ENCODE data around the gene PLCH1. TPM values are rescaled to one million over a fixed set of nuclear protein-coding genes. Genes with fewer than 3 reads are reported as not detected.

PLCH1 gene
- total RNA-seq, 1 donor from 2014 or later, result 14.0 TPM

DNA sequence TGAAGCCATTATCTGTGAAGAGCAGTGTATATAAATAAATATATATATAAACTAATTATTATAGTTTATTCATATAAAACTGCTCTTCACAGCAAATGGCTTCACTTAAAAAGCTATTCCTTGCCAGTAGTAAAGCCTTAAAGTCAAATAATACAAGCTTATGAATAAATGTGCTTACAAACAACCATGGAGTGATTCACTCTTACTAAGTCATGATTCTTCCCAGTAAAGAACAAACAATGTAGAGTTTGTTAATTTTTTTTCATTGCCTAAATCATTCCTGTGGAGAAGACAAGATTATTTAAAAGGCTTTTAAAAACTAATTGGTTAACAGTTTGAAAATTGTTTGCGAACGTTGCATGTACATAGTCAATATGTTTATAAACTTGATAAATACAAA, 140.7 kb downstream of the PLCH1 start:
- Histone ChIP-seq H3K4me1 (no peaks in the 10 kb centered on the region), H3K9me3 (no peaks in the 10 kb centered on the region), H3K36me3 (no peaks in the 10 kb centered on the region), H3K27me3 (ENCODE audit: low read depth) (no peaks in the 10 kb centered on the region), H3K27ac (no peak overlapping the region), H3K4me3 (no peak overlapping the region)
- intact Hi-C loops (cut with DNase I), result no loop called here
- ATAC-seq, result no peak
- TF ChIP-seq, protein P1, sequence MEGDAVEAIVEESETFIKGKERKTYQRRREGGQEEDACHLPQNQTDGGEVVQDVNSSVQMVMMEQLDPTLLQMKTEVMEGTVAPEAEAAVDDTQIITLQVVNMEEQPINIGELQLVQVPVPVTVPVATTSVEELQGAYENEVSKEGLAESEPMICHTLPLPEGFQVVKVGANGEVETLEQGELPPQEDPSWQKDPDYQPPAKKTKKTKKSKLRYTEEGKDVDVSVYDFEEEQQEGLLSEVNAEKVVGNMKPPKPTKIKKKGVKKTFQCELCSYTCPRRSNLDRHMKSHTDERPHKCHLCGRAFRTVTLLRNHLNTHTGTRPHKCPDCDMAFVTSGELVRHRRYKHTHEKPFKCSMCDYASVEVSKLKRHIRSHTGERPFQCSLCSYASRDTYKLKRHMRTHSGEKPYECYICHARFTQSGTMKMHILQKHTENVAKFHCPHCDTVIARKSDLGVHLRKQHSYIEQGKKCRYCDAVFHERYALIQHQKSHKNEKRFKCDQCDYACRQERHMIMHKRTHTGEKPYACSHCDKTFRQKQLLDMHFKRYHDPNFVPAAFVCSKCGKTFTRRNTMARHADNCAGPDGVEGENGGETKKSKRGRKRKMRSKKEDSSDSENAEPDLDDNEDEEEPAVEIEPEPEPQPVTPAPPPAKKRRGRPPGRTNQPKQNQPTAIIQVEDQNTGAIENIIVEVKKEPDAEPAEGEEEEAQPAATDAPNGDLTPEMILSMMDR (IDR thresholded peaks at IDR 0.05), result no peak
- no peak for DNase-seq

DNA sequence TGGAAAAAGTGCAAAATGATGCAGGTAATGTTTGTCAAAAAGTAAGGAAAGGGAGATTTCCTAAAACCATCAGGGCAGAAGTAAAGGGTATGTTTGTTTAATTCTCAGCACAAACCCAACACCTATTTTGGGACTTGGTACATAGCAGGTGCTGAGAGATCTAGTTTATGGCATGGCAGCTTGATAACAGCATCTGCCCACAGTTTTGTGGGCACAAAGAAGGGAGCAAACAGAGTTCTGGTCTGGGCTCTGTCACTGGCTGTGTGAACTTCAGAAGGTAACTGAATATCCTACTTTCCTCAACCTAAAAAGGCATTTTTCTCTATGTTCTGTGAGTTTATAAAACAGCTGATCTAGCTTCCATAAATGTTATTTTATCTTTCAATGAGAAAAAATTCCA, 141.6 kb downstream of the PLCH1 start:
- DNase-seq (no peak), ATAC-seq (no peak)
- Histone ChIP-seq H3K36me3 (no peaks in the 10 kb centered on the region), H3K4me1 (no peaks in the 10 kb centered on the region), H3K27ac (no peak overlapping the region), H3K9me3 (no peaks in the 10 kb centered on the region), H3K27me3 (ENCODE audit: low read depth) (no peaks in the 10 kb centered on the region), H3K4me3 (no peak overlapping the region)
- intact Hi-C loops (cut with DNase I), result no loop called here
- TF ChIP-seq, protein P1 (IDR thresholded peaks at IDR 0.05), result no peak

GRCh38 chr3:155602307-155602706, 142.6 kb downstream of the PLCH1 start:
- H3K27me3 ChIP-seq (ENCODE audit: low read depth), result no peaks in the 10 kb centered on the region

DNA sequence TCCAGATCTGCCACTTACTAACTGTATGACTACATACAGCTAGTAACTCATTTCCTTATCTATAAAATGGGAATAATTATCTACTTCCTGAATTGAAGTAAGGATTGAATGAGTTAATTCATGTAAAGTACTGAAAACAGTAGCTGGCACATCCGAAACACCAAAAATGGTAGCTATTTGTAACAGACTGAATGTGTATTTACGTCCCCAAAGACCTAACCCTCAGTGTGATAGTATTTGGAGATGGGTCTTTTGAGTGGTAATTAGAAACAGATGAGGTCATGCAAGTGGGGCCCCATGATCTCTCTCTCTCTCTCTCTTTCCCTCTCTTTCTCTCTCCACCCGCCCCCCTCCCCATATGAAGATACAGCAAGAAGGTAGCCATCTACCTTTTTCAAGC, 146.2 kb downstream of the PLCH1 start:
- TF ChIP-seq, protein P1 (IDR thresholded peaks at IDR 0.05), result no peak
- DNase-seq (no peak), ATAC-seq (no peak)
- Histone ChIP-seq H3K27me3 (ENCODE audit: low read depth) (no peaks in the 10 kb centered on the region), H3K36me3 (no peaks in the 10 kb centered on the region), H3K4me3 (no peak overlapping the region), H3K4me1 (no peaks in the 10 kb centered on the region), H3K27ac (no peak overlapping the region), H3K9me3 (no peaks in the 10 kb centered on the region)
- intact Hi-C loops (cut with DNase I), result no loop called here

More at GRCh38 chr3:155602307-155602706, 142.6 kb downstream of the PLCH1 start:
- DNase-seq (no peak), ATAC-seq (no peak)
- H3K27ac ChIP-seq, result no peak overlapping the region
- no peak overlapping the region for H3K4me3 ChIP-seq
- intact Hi-C loops (cut with DNase I), result no loop called here
- H3K9me3 ChIP-seq, result no peaks in the 10 kb centered on the region
- H3K4me1 ChIP-seq, result no peaks in the 10 kb centered on the region
- TF ChIP-seq, protein P1 (IDR thresholded peaks at IDR 0.05), result no peak
- no peaks in the 10 kb centered on the region for H3K36me3 ChIP-seq

GRCh38 chr3:155596615-155597014, 148.3 kb downstream of the PLCH1 start:
- H3K27ac ChIP-seq, result no peak overlapping the region
- H3K27me3 ChIP-seq (ENCODE audit: low read depth), result no peaks in the 10 kb centered on the region
- H3K4me1 ChIP-seq, result no peaks in the 10 kb centered on the region
- DNase-seq, result no peak
- no peaks in the 10 kb centered on the region for H3K36me3 ChIP-seq
- H3K9me3 ChIP-seq, result no peaks in the 10 kb centered on the region
- H3K4me3 ChIP-seq, result no peak overlapping the region
- TF ChIP-seq, protein P1 (IDR thresholded peaks at IDR 0.05), result no peak
- ATAC-seq, result no peak
- intact Hi-C loops (cut with DNase I), result no loop called here

- Histone ChIP-seq H3K9me3 (no peaks in the 10 kb centered on the region), H3K36me3 (no peaks in the 10 kb centered on the region), H3K4me1 (no peaks in the 10 kb centered on the region), H3K4me3 (no peak overlapping the region), H3K27me3 (ENCODE audit: low read depth) (no peaks in the 10 kb centered on the region), H3K27ac (no peak overlapping the region)
- no peak for ATAC-seq
- TF ChIP-seq, protein P1 (IDR thresholded peaks at IDR 0.05), result no peak
- intact Hi-C loops (cut with DNase I), result no loop called here
- no peak for DNase-seq
These were observed 149.5 kb downstream of the PLCH1 start for GRCh38 chr3:155595371-155595770.

Measured in lower lobe of right lung (tissue), 2 donors.